ENCODE data around the gene TMEM79. TPM values are rescaled to one million over a fixed set of nuclear protein-coding genes. Genes with fewer than 3 reads are reported as not detected.

The TMEM79 gene
- total and polyA plus RNA-seq, 2 experiments from 2014 or later = 1.8 to 3.8 TPM

DNA sequence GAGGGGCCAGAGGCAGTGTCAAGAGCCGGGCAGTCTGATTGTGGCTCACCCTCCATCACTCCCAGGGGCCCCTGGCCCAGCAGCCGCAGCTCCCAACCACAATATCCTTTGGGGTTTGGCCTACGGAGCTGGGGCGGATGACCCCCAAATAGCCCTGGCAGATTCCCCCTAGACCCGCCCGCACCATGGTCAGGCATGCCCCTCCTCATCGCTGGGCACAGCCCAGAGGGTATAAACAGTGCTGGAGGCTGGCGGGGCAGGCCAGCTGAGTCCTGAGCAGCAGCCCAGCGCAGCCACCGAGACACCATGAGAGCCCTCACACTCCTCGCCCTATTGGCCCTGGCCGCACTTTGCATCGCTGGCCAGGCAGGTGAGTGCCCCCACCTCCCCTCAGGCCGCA is 42.2 kb upstream of the TMEM79 start, which contains the start of gene BGLAP:
Gene BGLAP, plus strand, starts transcription at position 259 of the 400 bp plus-strand sequence. Its CDS starts 48 bp downstream, at position 307.
- Histone ChIP-seq H3K27me3 (replicated peaks; ENCODE audit: insufficient read depth) (no peaks in the 10 kb centered on the region), H3F3A (ENCODE audit: insufficient read depth) (no peaks in the 10 kb centered on the region), H3K79me2 (ENCODE audit: insufficient read depth) (no peaks in the 10 kb centered on the region), H4K20me1 (ENCODE audit: insufficient read depth) (no peaks in the 10 kb centered on the region), H2AFZ (no peak within 1 kb of the TSS), H3K9me2 (ENCODE audit: insufficient read depth) (no peaks in the 10 kb centered on the region), H3K36me3 (ENCODE audit: low read depth) (no peaks in the 10 kb centered on the region), H3K27ac (no peak within 1 kb of the TSS), H3K9ac (peak within 1 kb of the TSS; percentile 16; the same call in 1 of the 2 replicates), H3K9me3 (ENCODE audit: low read depth) (no peaks in the 10 kb centered on the region), H3K4me1 (ENCODE audit: insufficient read depth) (peaks cover 7% of the 10 kb centered on the region), H3K4me3 (no peak within 1 kb of the TSS), H3K4me2 (ENCODE audit: unreplicated experiment) (no peak within 1 kb of the TSS)
- 80 to 94% methylated on average over 12 to 13 of the region's 14 CpGs for WGBS, 2 experiments (ENCODE audit: low coverage in 1 of 2, low lambda C conversion rate in 2 of 2, missing lambda C conversion rate in 2 of 2)
- no peak for TF ChIP-seq EZH2 (IDR thresholded peaks at IDR 0.05; ENCODE audit: insufficient read depth, poor library complexity, severe bottlenecking)
- TF ChIP-seq EZH2phosphoT487 (IDR thresholded peaks at IDR 0.05; ENCODE audit: insufficient read depth, low read depth) = no peak
- DNase-seq = no peak
- in situ Hi-C loops (cut with MboI) = no loop called here

DNA sequence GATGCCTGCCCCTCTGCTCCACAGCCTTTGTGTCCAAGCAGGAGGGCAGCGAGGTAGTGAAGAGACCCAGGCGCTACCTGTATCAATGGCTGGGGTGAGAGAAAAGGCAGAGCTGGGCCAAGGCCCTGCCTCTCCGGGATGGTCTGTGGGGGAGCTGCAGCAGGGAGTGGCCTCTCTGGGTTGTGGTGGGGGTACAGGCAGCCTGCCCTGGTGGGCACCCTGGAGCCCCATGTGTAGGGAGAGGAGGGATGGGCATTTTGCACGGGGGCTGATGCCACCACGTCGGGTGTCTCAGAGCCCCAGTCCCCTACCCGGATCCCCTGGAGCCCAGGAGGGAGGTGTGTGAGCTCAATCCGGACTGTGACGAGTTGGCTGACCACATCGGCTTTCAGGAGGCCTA is 41.4 kb upstream of the TMEM79 start:
- Histone ChIP-seq H3K9me2 (ENCODE audit: insufficient read depth) (no peaks in the 10 kb centered on the region), H3K79me2 (ENCODE audit: insufficient read depth) (no peaks in the 10 kb centered on the region), H4K20me1 (ENCODE audit: insufficient read depth) (no peaks in the 10 kb centered on the region), H3K27me3 (replicated peaks; ENCODE audit: insufficient read depth) (no peaks in the 10 kb centered on the region), H3K4me3 (no peak overlapping the region), H2AFZ (no peak overlapping the region), H3K4me2 (ENCODE audit: unreplicated experiment) (no peak overlapping the region), H3K9ac (no peak overlapping the region), H3F3A (ENCODE audit: insufficient read depth) (no peaks in the 10 kb centered on the region; the same call in 1 of the 2 replicates), H3K36me3 (ENCODE audit: low read depth) (no peaks in the 10 kb centered on the region), H3K9me3 (ENCODE audit: low read depth) (no peaks in the 10 kb centered on the region), H3K4me1 (ENCODE audit: insufficient read depth) (peaks cover 7% of the 10 kb centered on the region), H3K27ac (no peak overlapping the region)
- DNase-seq = no peak
- in situ Hi-C loops (cut with MboI) = no loop called here
- TF ChIP-seq EZH2 (IDR thresholded peaks at IDR 0.05; ENCODE audit: insufficient read depth, poor library complexity, severe bottlenecking) (no peak), EZH2phosphoT487 (IDR thresholded peaks at IDR 0.05; ENCODE audit: insufficient read depth, low read depth) (no peak)
- 78 to 84% methylated on average over 8 to 10 of the region's 10 CpGs for WGBS, 2 experiments (ENCODE audit: low coverage in 1 of 2, low lambda C conversion rate in 2 of 2, missing lambda C conversion rate in 2 of 2)

- Histone ChIP-seq H3K9ac (no peak overlapping the region), H3K27ac (no peak overlapping the region), H3F3A (ENCODE audit: insufficient read depth) (peaks cover 4% of the 10 kb centered on the region; the same call in 1 of the 2 replicates), H3K4me1 (ENCODE audit: insufficient read depth) (peaks cover 7% of the 10 kb centered on the region), H3K36me3 (ENCODE audit: low read depth) (no peaks in the 10 kb centered on the region), H3K4me2 (ENCODE audit: unreplicated experiment) (no peak overlapping the region), H3K9me2 (ENCODE audit: insufficient read depth) (no peaks in the 10 kb centered on the region), H3K9me3 (ENCODE audit: low read depth) (no peaks in the 10 kb centered on the region), H2AFZ (no peak overlapping the region), H3K4me3 (no peak overlapping the region), H3K27me3 (replicated peaks; ENCODE audit: insufficient read depth) (no peaks in the 10 kb centered on the region), H4K20me1 (ENCODE audit: insufficient read depth) (no peaks in the 10 kb centered on the region), H3K79me2 (ENCODE audit: insufficient read depth) (no peaks in the 10 kb centered on the region)
- no peak for DNase-seq
- in situ Hi-C loops (cut with MboI) = no loop called here
- whole genome bisulfite sequencing, 2 experiments (ENCODE audit: low coverage in 1 of 2, low lambda C conversion rate in 2 of 2, missing lambda C conversion rate in 2 of 2) = 100% methylated on average over 2 of the region's 2 CpGs
- TF ChIP-seq EZH2phosphoT487 (IDR thresholded peaks at IDR 0.05; ENCODE audit: insufficient read depth, low read depth) (no peak), EZH2 (IDR thresholded peaks at IDR 0.05; ENCODE audit: insufficient read depth, poor library complexity, severe bottlenecking) (no peak)
Observed at GRCh38 chr1:156244126-156244525, 40.0 kb upstream of the TMEM79 start.

- H3K4me1 ChIP-seq (ENCODE audit: insufficient read depth) = peaks cover 7% of the 10 kb centered on the region
- no peak overlapping the region for H3K4me2 ChIP-seq (ENCODE audit: unreplicated experiment)
- no peaks in the 10 kb centered on the region for H4K20me1 ChIP-seq (ENCODE audit: insufficient read depth)
- no peak for DNase-seq
- no peaks in the 10 kb centered on the region for H3K9me2 ChIP-seq (ENCODE audit: insufficient read depth)
- no peak overlapping the region for H3K4me3 ChIP-seq
- in situ Hi-C loops (cut with MboI) = no loop called here
- no peaks in the 10 kb centered on the region for H3K27me3 ChIP-seq (replicated peaks; ENCODE audit: insufficient read depth)
- H3K36me3 ChIP-seq (ENCODE audit: low read depth) = no peaks in the 10 kb centered on the region
- WGBS, 2 experiments (ENCODE audit: low coverage in 1 of 2, low lambda C conversion rate in 2 of 2, missing lambda C conversion rate in 2 of 2) = 85% methylated on average over 17 of the region's 17 CpGs
- H3K27ac ChIP-seq = no peak overlapping the region
- H2AFZ ChIP-seq = no peak overlapping the region
- H3K9ac ChIP-seq = no peak overlapping the region
- no peaks in the 10 kb centered on the region for H3K79me2 ChIP-seq (ENCODE audit: insufficient read depth)
- TF ChIP-seq EZH2phosphoT487 (IDR thresholded peaks at IDR 0.05; ENCODE audit: insufficient read depth, low read depth) (no peak), EZH2 (IDR thresholded peaks at IDR 0.05; ENCODE audit: insufficient read depth, poor library complexity, severe bottlenecking) (no peak)
- peaks cover 4% of the 10 kb centered on the region; the same call in 1 of the 2 replicates for H3F3A ChIP-seq (ENCODE audit: insufficient read depth)
- H3K9me3 ChIP-seq (ENCODE audit: low read depth) = no peaks in the 10 kb centered on the region
Observed at GRCh38 chr1:156244712-156245111, 39.4 kb upstream of the TMEM79 start.
